ENCODE measurements around the gene C1QTNF1. TPM values are rescaled to one million over a fixed set of nuclear protein-coding genes. Genes with fewer than 3 reads are reported as not detected.

The C1QTNF1 gene
- total and polyA plus RNA-seq, 9 of the 15 experiments (the other 6 are each of a cell fraction or from before 2014, with no cell fraction given): 0.09 TPM; not detected in 8

DNA sequence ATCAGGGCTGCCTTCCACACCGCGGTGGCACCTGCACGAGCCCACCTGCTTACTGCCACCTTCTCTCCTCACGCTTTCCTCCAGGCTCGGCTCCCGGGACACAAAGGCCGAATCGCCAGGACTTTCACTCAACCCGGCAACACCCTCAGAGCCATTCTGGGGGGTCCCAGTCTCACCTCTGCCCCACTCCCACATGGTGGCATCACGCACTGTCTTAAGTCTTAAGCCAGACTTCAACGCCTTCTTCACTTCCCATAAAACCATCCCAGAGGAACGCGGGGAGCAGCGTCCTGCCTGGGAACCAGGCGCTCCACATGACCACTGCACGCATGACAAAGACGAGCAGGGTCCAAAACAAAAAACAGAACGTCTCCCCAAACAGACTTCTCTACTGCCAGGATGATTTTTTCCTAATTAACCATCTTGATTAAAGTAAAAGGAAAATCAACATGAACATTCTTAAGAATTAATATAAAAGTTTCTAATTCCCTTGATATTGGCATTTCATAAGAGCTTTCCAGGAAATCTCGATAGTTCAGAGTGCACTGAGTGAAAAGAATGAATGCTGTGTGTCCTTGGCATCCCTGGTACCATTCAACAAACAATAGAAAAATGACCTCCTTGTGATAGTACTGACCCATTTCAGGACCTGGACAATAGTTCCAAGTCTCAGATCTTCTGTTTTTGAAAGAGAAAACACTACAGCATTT is 17.0 kb upstream of the C1QTNF1 start (continued):
- TF ChIP-seq, protein P1, sequence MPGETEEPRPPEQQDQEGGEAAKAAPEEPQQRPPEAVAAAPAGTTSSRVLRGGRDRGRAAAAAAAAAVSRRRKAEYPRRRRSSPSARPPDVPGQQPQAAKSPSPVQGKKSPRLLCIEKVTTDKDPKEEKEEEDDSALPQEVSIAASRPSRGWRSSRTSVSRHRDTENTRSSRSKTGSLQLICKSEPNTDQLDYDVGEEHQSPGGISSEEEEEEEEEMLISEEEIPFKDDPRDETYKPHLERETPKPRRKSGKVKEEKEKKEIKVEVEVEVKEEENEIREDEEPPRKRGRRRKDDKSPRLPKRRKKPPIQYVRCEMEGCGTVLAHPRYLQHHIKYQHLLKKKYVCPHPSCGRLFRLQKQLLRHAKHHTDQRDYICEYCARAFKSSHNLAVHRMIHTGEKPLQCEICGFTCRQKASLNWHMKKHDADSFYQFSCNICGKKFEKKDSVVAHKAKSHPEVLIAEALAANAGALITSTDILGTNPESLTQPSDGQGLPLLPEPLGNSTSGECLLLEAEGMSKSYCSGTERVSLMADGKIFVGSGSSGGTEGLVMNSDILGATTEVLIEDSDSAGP (CRISPR knock-in tag; IDR thresholded peaks at IDR 0.05): no peak
- no peak for TF ChIP-seq TAF7 (tag; IDR thresholded peaks at IDR 0.05)

DNA sequence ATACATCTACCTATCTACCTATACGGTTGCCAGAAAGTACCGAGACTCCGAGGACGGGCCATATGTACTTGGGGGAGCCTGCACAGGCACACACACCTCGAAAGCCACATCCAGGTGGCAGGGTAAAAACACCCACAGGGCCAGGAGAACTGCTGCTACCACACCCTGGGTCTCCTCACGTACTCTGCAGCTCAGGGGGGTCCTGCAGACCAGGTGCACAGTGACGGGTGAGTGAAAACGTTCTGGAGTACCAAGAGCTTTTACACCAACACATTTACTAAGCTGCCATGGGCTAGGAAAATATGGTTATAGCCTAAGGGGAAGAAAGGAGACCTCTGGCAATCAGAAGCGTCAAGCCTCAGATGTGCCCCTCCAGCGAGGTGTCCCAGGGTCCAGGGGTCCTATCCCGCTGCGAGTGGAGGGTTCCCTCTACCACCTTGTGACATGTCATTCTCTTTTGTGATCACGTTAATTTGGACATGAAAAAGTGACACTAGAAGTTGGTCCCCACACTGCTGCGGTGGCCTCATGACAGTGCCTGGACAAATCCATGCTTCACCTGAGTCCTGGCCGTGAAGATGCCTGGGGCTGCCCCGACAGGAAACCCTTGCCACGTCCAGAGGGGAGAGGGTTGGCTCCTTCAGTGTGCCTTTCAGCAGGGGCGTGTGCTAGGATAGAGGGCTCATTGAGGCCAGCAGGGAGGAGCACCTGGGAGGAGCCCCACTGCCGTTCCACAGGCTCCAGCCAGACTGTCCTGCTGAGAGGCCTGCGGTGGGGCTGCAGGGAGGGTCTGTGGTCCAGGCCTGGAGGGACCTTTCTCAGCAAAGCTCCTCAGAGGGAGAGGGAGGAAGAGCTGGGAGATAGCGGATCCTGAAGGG is 16.2 kb upstream of the C1QTNF1 start:
- intact Hi-C loops (cut with micrococcal nuclease) (no loop called here), in situ Hi-C loops (cut with MboI) (no loop called here)
- H3K27ac ChIP-seq (ENCODE audit: extremely low read depth, low read depth, low read length): no peak overlapping the region
- peak overlapping the region; percentile 98; the same call in 1 of the 2 replicates for H3K4me2 ChIP-seq (ENCODE audit: insufficient read depth, low read length)
- H3K9me1 ChIP-seq (ENCODE audit: control insufficient read depth, insufficient read depth, low read length): peaks cover 8% of the 10 kb centered on the region
- peaks cover 19% of the 10 kb centered on the region; the same call in 2 of the 3 replicates for H3K36me3 ChIP-seq (ENCODE audit: control insufficient read depth, insufficient read depth, low read length)
- peaks cover 25 to 30% of the 10 kb centered on the region in 2 experiments for H3K4me1 ChIP-seq (replicated peaks in 1 of 2; ENCODE audit: control insufficient read depth in 2 of 2, insufficient read depth in 2 of 2, low read length in 2 of 2)
- H3K4me3 ChIP-seq: 0 out of 2 replicates have a peak overlapping the region, but pooled peaks have one; percentile 98
- 79% methylated on average over 20 of the region's 21 CpGs for WGBS (ENCODE audit: insufficient coverage, low coverage, missing lambda C conversion rate)
- no peak for ATAC-seq
- peak overlapping the region in 1 of 2 experiments; percentile 75; a peak in 2 of 4 replicates for H3K9ac ChIP-seq (ENCODE audit: insufficient read depth in 1 of 2, low read depth in 2 of 2, low read length in 2 of 2)
- H3K79me2 ChIP-seq (ENCODE audit: control insufficient read depth, insufficient read depth, low read length): peaks cover 56% of the 10 kb centered on the region
- H2AFZ ChIP-seq (ENCODE audit: low read depth, low read length): no peak overlapping the region
- FAIRE-seq: no peak
- no TSS peak for BruUV-seq (replicated peaks)
- H4K20me1 ChIP-seq (replicated peaks; ENCODE audit: control insufficient read depth, insufficient read depth, low read length): peaks cover 17% of the 10 kb centered on the region
- DNase-seq (ENCODE audit: extremely low read depth in 1 of 4, low spot score in 3 of 4): peak in 1 of 4 experiments; percentile 9
- CTCF ChIA-PET (ENCODE audit: low intra/inter-chr PET ratio): no interaction called here
- H3K27me3 ChIP-seq (ENCODE audit: control insufficient read depth in 2 of 2, insufficient read depth in 2 of 2, low read length in 2 of 2): no peaks in the 10 kb centered on the region
- no peaks in the 10 kb centered on the region for H3K9me3 ChIP-seq (replicated peaks; ENCODE audit: control insufficient read depth, insufficient read depth, low read depth, low read length)
- POLR2A ChIA-PET: interaction anchor here (0.6 to 1.4 kb wide), 3 partner anchors 21 to 403 kb away, joined by 3 to 5 read pairs (median 4); no protein-coding TSS in a partner anchor
- TF ChIP-seq TEAD2 (tag; IDR thresholded peaks at IDR 0.05) (no peak), TRIM28 (IDR thresholded peaks at IDR 0.05) (no peak), RBFOX2 (IDR thresholded peaks at IDR 0.05; ENCODE audit: low read depth, low read length) (peak; percentile 62), NFE2L1 (tag; IDR thresholded peaks at IDR 0.05; ENCODE audit: borderline replicate concordance, low read depth) (no peak), GABPA (tag; conservative IDR thresholded peaks at IDR 0.05; ENCODE audit: low read depth) (no peak), TFAM (CRISPR knock-in tag; conservative IDR thresholded peaks at IDR 0.05) (no peak), ZNF24 (IDR thresholded peaks at IDR 0.05) (no peak), POLR2G (IDR thresholded peaks at IDR 0.05; ENCODE audit: low read depth, low read length) (peak; percentile 52)
- TF ChIP-seq, protein P2, sequence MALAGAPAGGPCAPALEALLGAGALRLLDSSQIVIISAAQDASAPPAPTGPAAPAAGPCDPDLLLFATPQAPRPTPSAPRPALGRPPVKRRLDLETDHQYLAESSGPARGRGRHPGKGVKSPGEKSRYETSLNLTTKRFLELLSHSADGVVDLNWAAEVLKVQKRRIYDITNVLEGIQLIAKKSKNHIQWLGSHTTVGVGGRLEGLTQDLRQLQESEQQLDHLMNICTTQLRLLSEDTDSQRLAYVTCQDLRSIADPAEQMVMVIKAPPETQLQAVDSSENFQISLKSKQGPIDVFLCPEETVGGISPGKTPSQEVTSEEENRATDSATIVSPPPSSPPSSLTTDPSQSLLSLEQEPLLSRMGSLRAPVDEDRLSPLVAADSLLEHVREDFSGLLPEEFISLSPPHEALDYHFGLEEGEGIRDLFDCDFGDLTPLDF (CRISPR knock-in tag; IDR thresholded peaks at IDR 0.05): no peak
- TF ChIP-seq, protein P3, sequence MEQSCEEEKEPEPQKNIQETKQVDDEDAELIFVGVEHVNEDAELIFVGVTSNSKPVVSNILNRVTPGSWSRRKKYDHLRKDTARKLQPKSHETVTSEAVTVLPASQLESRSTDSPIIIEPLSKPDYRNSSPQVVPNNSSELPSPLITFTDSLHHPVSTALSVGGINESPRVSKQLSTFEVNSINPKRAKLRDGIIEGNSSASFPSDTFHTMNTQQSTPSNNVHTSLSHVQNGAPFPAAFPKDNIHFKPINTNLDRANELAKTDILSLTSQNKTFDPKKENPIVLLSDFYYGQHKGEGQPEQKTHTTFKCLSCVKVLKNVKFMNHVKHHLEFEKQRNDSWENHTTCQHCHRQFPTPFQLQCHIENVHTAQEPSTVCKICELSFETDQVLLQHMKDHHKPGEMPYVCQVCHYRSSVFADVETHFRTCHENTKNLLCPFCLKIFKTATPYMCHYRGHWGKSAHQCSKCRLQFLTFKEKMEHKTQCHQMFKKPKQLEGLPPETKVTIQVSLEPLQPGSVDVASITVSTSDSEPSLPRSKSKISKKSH (CRISPR knock-in tag; IDR thresholded peaks at IDR 0.05): no peak

Data from K562 (cell line).